A673 (cell line): ENCODE data around the gene CREB5. TPM values are rescaled to one million over a fixed set of nuclear protein-coding genes. Genes with fewer than 3 reads are reported as not detected.

Experiments used
- BruUV-seq: library from RNA; stranded (reverse); fragments of 400-500 nt; replicated peaks from 2 replicates; lab custom pipeline; 2021; lab: Mats Ljungman, UMichigan
- CTCF ChIA-PET: fragments of 300-600 bp; sonication (Branson Sonifier 250); formaldehyde crosslinking; loops from one replicate; lab custom pipeline; 2022; ENCODE audit warnings: antibody characterized with exemption; lab: Charles Lee
- POLR2A ChIA-PET: fragments of 300-600 bp; sonication (Branson Sonifier 250); formaldehyde crosslinking; loops from one replicate; lab custom pipeline; 2022; ENCODE audit warnings: antibody characterized with exemption; ENCODE audit not compliant: low non-redundant PET; lab: Charles Lee
- DNase-seq: peaks from one replicate; pipeline ENCODE4 v3.0.0-alpha.2; 2015; ENCODE audit warnings: low spot score
- H3K27ac ChIP-seq: fragments of 200-600 bp; sonication (generic); 2 replicates; pipeline ENCODE4 v1.5.1; 2016; ENCODE audit warnings: mixed run types, low read depth, mild to moderate bottlenecking, mixed read lengths, antibody characterized with exemption, low read length; ENCODE audit not compliant: poor library complexity, severe bottlenecking
- H3K27me3 ChIP-seq: fragments of 200-600 bp; sonication (generic); replicated peaks from 2 replicates; pipeline ENCODE4 v1.6.1; 2017; ENCODE audit warnings: mixed run types, low read depth, mild to moderate bottlenecking, mixed read lengths, antibody characterized with exemption, low read length; ENCODE audit not compliant: insufficient read depth, poor library complexity
- H3K36me3 ChIP-seq: fragments of 200-600 bp; sonication (generic); 2 replicates; pipeline ENCODE4 v1.6.1; 2016; ENCODE audit warnings: mixed run types, mild to moderate bottlenecking, mixed read lengths, antibody characterized with exemption, low read length; ENCODE audit not compliant: insufficient read depth, poor library complexity, severe bottlenecking
- H3K4me1 ChIP-seq: fragments of 200-600 bp; sonication (generic); 2 replicates; pipeline ENCODE4 v1.6.1; 2017; ENCODE audit warnings: mixed run types, mild to moderate bottlenecking, mixed read lengths, antibody characterized with exemption, low read length; ENCODE audit not compliant: insufficient read depth, poor library complexity, severe bottlenecking
- H3K4me3 ChIP-seq: fragments of 200-600 bp; sonication (generic); 2 replicates; pipeline ENCODE4 v1.5.1; 2016; ENCODE audit warnings: low read depth, mixed run types, mild to moderate bottlenecking, mixed read lengths, low read length; ENCODE audit not compliant: poor library complexity, severe bottlenecking
- H3K9me3 ChIP-seq: fragments of 200-600 bp; sonication (generic); 2 replicates; pipeline ENCODE4 v1.6.1; 2016; ENCODE audit warnings: mixed run types, low read depth, mild to moderate bottlenecking, mixed read lengths, antibody characterized with exemption, low read length; ENCODE audit not compliant: poor library complexity, severe bottlenecking
- CTCF ChIP-seq: fragments of 300-800, 200-600 bp; sonication (generic); conservative IDR thresholded peaks from 2 replicates; pipeline ENCODE4 v1.5.1; 2017; ENCODE audit warnings: low read depth, mild to moderate bottlenecking, antibody characterized with exemption, low read length, moderate library complexity, mixed read lengths
- EZH2 ChIP-seq: fragments of 200-600 bp; sonication (generic); IDR thresholded peaks from 2 replicates; pipeline ENCODE4 v1.6.1; 2017; ENCODE audit warnings: borderline replicate concordance, low read depth, mild to moderate bottlenecking, mixed read lengths, antibody characterized with exemption, low read length; ENCODE audit not compliant: poor library complexity, severe bottlenecking
- intact Hi-C: fragments of 100-400 bp; cut with micrococcal nuclease; formaldehyde crosslinking; loops from one replicate; pipeline ENCODE4 v1.10.0; 2022; ENCODE audit not compliant: unreplicated experiment
- total RNA-seq: library from RNA; stranded (reverse); gene quantifications from 2 replicates; pipeline ENCODE4 v1.2.3, GENCODE V29; 2021

The CREB5 gene
- total RNA-seq, 1 experiment from 2014 or later, result 10.3 TPM

GRCh38 chr7:28812616-28813015 lies 400.3 kb downstream of the CREB5 start:
- BruUV-seq, result no TSS peak
- no peaks in the 10 kb centered on the region for H3K36me3 ChIP-seq
- no peak overlapping the region for H3K4me3 ChIP-seq
- intact Hi-C loops, result no loop called here
- H3K9me3 ChIP-seq, result no peaks in the 10 kb centered on the region
- ChIA-PET CTCF (no interaction called here), POLR2A (no interaction called here)
- DNase-seq, result no peak
- no peaks in the 10 kb centered on the region for H3K27me3 ChIP-seq
- no peak overlapping the region for H3K27ac ChIP-seq
- TF ChIP-seq EZH2 (no peak), CTCF (no peak)
- H3K4me1 ChIP-seq, result no peaks in the 10 kb centered on the region

DNA sequence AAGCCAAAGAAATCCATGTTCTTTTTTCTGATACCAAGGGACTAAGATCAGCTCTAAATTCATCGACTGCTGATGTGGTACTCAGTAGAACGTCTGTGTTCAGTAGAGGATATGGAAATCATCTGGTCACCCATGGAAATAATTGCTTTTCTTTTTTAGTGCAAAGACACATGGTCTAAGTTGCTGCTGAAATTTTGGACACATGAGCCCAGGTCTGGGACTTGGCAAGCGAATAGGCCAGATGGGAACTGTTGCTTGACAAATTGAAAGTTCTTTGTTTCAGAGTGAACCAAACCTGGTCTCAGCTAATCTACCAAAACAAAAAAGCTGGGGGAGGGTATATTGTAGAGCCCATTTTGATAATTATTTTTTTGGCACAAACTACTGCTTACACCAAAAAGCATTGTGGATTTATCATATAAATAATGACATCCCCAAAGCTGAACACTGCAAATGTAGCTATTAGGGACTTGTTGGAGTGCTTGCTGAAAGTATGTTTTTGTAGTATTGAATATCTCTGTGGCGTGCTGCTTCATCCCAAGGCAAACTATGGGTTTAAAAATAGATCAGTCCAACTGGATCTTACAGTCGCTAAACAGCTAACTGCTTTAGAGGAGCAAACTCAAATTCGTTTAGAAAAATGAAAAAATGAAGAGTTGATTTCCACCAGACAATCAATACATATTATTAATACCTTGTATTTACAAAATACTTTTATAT lies 401.1 kb downstream of the CREB5 start:
- H3K27me3 ChIP-seq, result no peaks in the 10 kb centered on the region
- no peaks in the 10 kb centered on the region for H3K36me3 ChIP-seq
- POLR2A ChIA-PET, result no interaction called here
- intact Hi-C loops, result no loop called here
- H3K27ac ChIP-seq, result no peak overlapping the region
- no peak overlapping the region for H3K4me3 ChIP-seq
- BruUV-seq, result no TSS peak
- no peak for DNase-seq
- TF ChIP-seq EZH2 (no peak), CTCF (no peak)
- no peaks in the 10 kb centered on the region for H3K9me3 ChIP-seq
- H3K4me1 ChIP-seq, result no peaks in the 10 kb centered on the region
- CTCF ChIA-PET, result no interaction called here

- no peak for TF ChIP-seq EZH2
- TF ChIP-seq CTCF, result no peak
- H3K36me3 ChIP-seq, result no peaks in the 10 kb centered on the region
- H3K4me1 ChIP-seq, result no peaks in the 10 kb centered on the region
- H3K9me3 ChIP-seq, result no peaks in the 10 kb centered on the region
- H3K27me3 ChIP-seq, result no peaks in the 10 kb centered on the region
- no peak overlapping the region for H3K4me3 ChIP-seq
- CTCF ChIA-PET, result no interaction called here
- intact Hi-C loops, result no loop called here
- no peak overlapping the region for H3K27ac ChIP-seq
- POLR2A ChIA-PET, result no interaction called here
- no peak for DNase-seq
- BruUV-seq, result no TSS peak
These were observed 403.1 kb downstream of the CREB5 start for GRCh38 chr7:28815369-28815927.
